ENCODE results near the gene NR1D1.

DNA sequence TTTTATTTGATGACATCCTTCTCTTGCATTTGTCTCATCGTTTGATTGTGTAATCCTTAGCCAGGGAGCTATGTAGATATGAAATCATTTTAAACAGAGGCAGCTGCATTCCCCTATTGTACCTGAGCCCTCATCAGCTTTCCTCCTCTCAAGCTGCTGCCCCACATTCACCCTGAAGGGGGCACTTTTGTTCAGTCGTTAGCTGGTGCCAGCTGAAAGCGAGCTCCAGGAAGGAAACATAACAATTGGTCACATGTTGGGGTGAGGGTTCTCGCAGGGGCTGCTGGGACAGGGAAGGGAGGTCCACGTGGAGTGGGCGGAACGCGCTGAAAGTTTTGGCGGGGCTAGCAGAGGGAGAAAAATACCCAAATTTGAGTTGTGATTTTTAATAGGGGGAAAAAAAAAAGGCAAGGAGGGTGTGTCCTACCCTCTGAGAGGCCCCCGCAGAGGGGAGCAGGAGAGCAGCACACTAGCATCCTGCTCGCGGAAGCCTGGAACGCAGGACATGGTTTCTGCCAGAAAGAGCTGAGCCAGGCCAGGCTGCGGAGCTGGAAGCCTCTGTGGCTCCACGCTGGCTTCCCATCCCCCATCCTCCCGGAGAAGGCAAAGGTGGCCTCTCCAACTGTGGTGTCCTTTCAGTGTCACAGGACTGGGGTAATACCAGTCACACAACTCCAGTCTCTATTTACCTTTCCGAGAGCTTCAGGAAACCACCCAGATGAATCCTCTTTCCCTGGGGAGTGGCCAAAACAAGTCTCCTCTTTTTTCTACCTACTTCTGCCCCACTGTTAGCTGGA lies 12.9 kb upstream of the NR1D1 start:
- TF ChIP-seq POLR2A (IDR thresholded peaks at IDR 0.05) (peak in 1 of 2 donors; percentile 51), CTCF (IDR thresholded peaks at IDR 0.05) (peak; percentile 83 to 97 (median 95))
